HL-60 (cell line): ENCODE data around the gene TMEM235.
A peak's percentile ranks its signal among the peaks of the same experiment; 100 is the strongest.

Source experiments
- DNase-seq, 2 experiments: peaks; one replicate each; pipeline ENCODE4 v3.0.0-alpha.2; 2010 to 2020; ENCODE audit warnings: low read depth in 1 of 2, low spot score in 1 of 2
- H3K27ac ChIP-seq: fragments of 250-450 bp; sonication (Bioruptor Pico); replicated peaks from 2 replicates; pipeline ENCODE4 v1.5.1; 2020; ENCODE audit warnings: mild to moderate bottlenecking, moderate library complexity
- H3K27me3 ChIP-seq: fragments of 250-450 bp; sonication (Bioruptor Pico); 2 replicates; pipeline ENCODE4 v1.5.1; 2021; ENCODE audit warnings: mild to moderate bottlenecking, moderate library complexity; ENCODE audit not compliant: insufficient read depth, poor library complexity, severe bottlenecking
- H3K4me3 ChIP-seq: replicated peaks from 2 replicates; pipeline ENCODE4 v1.5.1; 2011; ENCODE audit warnings: mild to moderate bottlenecking, control low read depth, low read length; ENCODE audit not compliant: insufficient read depth
- GABPA ChIP-seq: IDR thresholded peaks from 2 replicates; pipeline ENCODE4 v1.6.1; 2012; ENCODE audit warnings: low read depth
- POLR2AphosphoS5 ChIP-seq: IDR thresholded peaks from 2 replicates; pipeline ENCODE4 v1.6.1; 2012; ENCODE audit warnings: low read depth
- SPI1 ChIP-seq: IDR thresholded peaks from 2 replicates; pipeline ENCODE4 v1.6.1; 2012; ENCODE audit warnings: low read depth, mild to moderate bottlenecking, borderline replicate concordance
- TF ChIP-seq, protein P1 (sequence below): IDR thresholded peaks from one replicate; pipeline ENCODE4 v1.5.1; 2011; ENCODE audit warnings: low read length, control low read depth, inconsistent platforms; ENCODE audit not compliant: insufficient read depth
- TF ChIP-seq, protein P2 (sequence below): IDR thresholded peaks from 2 replicates; pipeline ENCODE4 v1.6.1; 2012; ENCODE audit warnings: low read depth; ENCODE audit not compliant: insufficient replicate concordance

The TMEM235 gene

DNA sequence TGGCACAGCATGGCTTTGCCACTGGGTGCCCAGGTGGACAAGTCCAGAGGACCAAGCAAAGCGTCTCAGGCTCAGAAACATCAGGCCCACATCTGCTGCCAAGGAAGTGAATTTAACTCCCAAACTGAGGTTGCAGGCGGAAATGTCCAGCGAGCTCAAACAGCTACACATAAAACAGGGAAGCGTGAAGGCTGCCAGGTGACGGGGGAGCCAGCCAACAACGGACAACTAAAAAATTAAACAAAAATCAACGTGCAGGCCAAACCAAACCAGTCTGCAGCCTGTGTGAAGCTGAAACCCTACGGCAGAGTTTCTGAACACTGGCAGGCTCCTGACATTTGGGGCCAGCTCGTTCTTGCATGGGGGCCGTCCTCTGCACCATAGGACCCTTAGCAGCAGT is 47.1 kb upstream of the TMEM235 start:
- Histone ChIP-seq H3K27me3 (no peaks in the 10 kb centered on the region), H3K27ac (no peak overlapping the region), H3K4me3 (no peak overlapping the region)
- TF ChIP-seq, protein P1, sequence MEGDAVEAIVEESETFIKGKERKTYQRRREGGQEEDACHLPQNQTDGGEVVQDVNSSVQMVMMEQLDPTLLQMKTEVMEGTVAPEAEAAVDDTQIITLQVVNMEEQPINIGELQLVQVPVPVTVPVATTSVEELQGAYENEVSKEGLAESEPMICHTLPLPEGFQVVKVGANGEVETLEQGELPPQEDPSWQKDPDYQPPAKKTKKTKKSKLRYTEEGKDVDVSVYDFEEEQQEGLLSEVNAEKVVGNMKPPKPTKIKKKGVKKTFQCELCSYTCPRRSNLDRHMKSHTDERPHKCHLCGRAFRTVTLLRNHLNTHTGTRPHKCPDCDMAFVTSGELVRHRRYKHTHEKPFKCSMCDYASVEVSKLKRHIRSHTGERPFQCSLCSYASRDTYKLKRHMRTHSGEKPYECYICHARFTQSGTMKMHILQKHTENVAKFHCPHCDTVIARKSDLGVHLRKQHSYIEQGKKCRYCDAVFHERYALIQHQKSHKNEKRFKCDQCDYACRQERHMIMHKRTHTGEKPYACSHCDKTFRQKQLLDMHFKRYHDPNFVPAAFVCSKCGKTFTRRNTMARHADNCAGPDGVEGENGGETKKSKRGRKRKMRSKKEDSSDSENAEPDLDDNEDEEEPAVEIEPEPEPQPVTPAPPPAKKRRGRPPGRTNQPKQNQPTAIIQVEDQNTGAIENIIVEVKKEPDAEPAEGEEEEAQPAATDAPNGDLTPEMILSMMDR, result no peak
- TF ChIP-seq, protein P2, sequence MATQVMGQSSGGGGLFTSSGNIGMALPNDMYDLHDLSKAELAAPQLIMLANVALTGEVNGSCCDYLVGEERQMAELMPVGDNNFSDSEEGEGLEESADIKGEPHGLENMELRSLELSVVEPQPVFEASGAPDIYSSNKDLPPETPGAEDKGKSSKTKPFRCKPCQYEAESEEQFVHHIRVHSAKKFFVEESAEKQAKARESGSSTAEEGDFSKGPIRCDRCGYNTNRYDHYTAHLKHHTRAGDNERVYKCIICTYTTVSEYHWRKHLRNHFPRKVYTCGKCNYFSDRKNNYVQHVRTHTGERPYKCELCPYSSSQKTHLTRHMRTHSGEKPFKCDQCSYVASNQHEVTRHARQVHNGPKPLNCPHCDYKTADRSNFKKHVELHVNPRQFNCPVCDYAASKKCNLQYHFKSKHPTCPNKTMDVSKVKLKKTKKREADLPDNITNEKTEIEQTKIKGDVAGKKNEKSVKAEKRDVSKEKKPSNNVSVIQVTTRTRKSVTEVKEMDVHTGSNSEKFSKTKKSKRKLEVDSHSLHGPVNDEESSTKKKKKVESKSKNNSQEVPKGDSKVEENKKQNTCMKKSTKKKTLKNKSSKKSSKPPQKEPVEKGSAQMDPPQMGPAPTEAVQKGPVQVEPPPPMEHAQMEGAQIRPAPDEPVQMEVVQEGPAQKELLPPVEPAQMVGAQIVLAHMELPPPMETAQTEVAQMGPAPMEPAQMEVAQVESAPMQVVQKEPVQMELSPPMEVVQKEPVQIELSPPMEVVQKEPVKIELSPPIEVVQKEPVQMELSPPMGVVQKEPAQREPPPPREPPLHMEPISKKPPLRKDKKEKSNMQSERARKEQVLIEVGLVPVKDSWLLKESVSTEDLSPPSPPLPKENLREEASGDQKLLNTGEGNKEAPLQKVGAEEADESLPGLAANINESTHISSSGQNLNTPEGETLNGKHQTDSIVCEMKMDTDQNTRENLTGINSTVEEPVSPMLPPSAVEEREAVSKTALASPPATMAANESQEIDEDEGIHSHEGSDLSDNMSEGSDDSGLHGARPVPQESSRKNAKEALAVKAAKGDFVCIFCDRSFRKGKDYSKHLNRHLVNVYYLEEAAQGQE, result no peak
- TF ChIP-seq POLR2AphosphoS5, result no peak
- TF ChIP-seq SPI1, result no peak
- TF ChIP-seq GABPA, result no peak
- DNase-seq, result no peak

DNA sequence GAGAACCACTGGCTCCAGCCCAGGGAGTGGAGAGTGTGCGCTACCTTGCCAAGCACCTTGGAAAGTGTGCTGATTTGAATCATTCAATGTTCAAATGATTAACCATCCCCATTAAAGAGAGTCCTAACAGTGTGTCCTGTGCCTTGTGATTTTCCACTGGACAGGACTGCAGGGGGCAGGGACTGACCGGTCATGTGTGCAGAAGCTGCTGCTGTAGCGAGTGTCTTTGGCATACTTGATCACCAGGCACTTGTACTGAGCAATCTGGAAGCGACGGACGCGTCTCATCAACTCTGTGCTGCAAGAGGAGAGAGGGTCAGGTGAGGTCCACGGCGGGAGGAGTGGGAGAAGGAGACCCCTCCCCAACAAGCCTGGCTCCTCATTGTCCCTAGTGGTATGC is 46.6 kb upstream of the TMEM235 start:
- Histone ChIP-seq H3K27me3 (no peaks in the 10 kb centered on the region), H3K4me3 (no peak overlapping the region), H3K27ac (no peak overlapping the region)
- no peak for DNase-seq
- TF ChIP-seq GABPA (no peak), POLR2AphosphoS5 (no peak), SPI1 (no peak)
- TF ChIP-seq, protein P1, result no peak
- TF ChIP-seq, protein P2, result no peak

DNA sequence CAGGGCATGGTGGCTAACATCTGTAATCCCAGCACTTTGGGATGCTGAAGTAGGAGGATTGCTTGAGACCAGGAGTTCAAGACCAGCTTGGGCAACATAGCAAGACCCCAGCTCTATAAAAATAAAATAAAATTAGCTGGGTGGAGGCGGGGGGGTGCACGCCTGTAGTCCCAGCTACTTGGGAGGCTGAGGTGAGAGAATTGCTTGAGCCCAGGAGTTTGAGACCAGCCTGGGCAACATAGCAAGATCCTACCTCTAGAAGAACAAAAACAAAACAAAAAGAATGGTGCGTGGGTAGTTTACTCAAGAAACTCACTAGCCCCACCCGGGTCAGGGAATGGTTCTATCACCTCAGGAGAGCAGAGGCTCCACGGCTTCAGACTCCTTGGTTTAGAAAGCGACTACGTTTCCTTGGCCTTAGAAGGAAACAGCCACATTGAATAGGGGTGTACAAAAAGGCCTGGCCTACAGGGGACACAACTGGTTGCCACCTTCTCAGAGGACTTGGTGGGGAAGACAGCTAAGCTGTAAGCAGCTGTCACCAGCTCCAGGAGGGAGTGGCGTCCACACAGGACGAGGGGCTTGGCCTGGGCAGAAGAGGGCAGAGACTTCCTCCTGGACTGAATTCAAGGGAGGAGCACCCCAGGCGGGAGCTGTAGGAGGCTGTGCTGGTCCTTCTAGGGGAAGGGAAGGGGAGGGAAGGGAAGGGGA is 45.3 kb upstream of the TMEM235 start:
- Histone ChIP-seq H3K4me3 (peak overlapping the region; percentile 74), H3K27ac (no peak overlapping the region), H3K27me3 (no peaks in the 10 kb centered on the region)
- DNase-seq, result peak; percentile 45 to 78
- TF ChIP-seq, protein P2, result no peak
- TF ChIP-seq, protein P1, result no peak
- TF ChIP-seq SPI1 (no peak), POLR2AphosphoS5 (no peak), GABPA (no peak)
